Progenitor cell of endocrine pancreas (in vitro differentiated cells): Measurements from ENCODE around the gene ZBTB34. TPM values are rescaled to one million over a fixed set of nuclear protein-coding genes. Genes with fewer than 3 reads are reported as not detected.

Experiments used
- DNase-seq: peaks from one replicate; pipeline ENCODE4 v3.0.0; 2021; ENCODE audit warnings: low spot score; ENCODE audit not compliant: unreplicated experiment
- H3K27ac Mint-ChIP-seq: 2 replicates; pipeline ENCODE4 v1.8.0; 2021; ENCODE audit warnings: mild to moderate bottlenecking, moderate library complexity, mixed read lengths
- H3K27me3 Mint-ChIP-seq: 2 replicates; pipeline ENCODE4 v1.8.0; 2021; ENCODE audit warnings: mixed read lengths
- H3K36me3 Mint-ChIP-seq: 2 replicates; pipeline ENCODE4 v1.8.0; 2022; ENCODE audit warnings: mixed read lengths; ENCODE audit not compliant: insufficient read depth
- H3K4me1 Mint-ChIP-seq: 2 replicates; pipeline ENCODE4 v1.8.0; 2021; ENCODE audit warnings: low read depth, mixed read lengths
- H3K4me3 Mint-ChIP-seq: 2 replicates; pipeline ENCODE4 v1.8.0; 2021; ENCODE audit warnings: low read depth, mild to moderate bottlenecking, moderate library complexity, mixed read lengths
- H3K9me3 Mint-ChIP-seq: 2 replicates; pipeline ENCODE4 v1.8.0; 2021; ENCODE audit warnings: low read depth, mixed read lengths
- CTCF ChIP-seq: fragments of 200-600 bp; sonication (generic); IDR thresholded peaks from one replicate; pipeline ENCODE4 v1.5.0; 2021; ENCODE audit warnings: antibody characterized with exemption, mild to moderate bottlenecking; ENCODE audit not compliant: unreplicated experiment
- total RNA-seq: library from RNA; stranded (reverse); gene quantifications from 2 replicates; pipeline ENCODE4 v1.2.1, GENCODE V29; 2021

ZBTB34 gene
- total RNA-seq, 1 donor from 2014 or later = 21.5 TPM

- Mint-ChIP-seq H3K4me1 (no peaks in the 10 kb centered on the region), H3K27me3 (no peaks in the 10 kb centered on the region), H3K9me3 (no peaks in the 10 kb centered on the region), H3K36me3 (no peaks in the 10 kb centered on the region), H3K27ac (no peak overlapping the region), H3K4me3 (no peak overlapping the region)
- no peak for DNase-seq
- TF ChIP-seq CTCF = peak; percentile 42
Measured at GRCh38 chr9:126893079-126893478, 32.6 kb downstream of the ZBTB34 start.

- no peaks in the 10 kb centered on the region for H3K36me3 Mint-ChIP-seq
- no peak for DNase-seq
- H3K4me3 Mint-ChIP-seq = no peak overlapping the region
- no peak overlapping the region for H3K27ac Mint-ChIP-seq
- no peaks in the 10 kb centered on the region for H3K9me3 Mint-ChIP-seq
- H3K27me3 Mint-ChIP-seq = no peaks in the 10 kb centered on the region
- H3K4me1 Mint-ChIP-seq = no peaks in the 10 kb centered on the region
- TF ChIP-seq CTCF = no peak
Measured at GRCh38 chr9:126894052-126894603, 33.7 kb downstream of the ZBTB34 start.

GRCh38 chr9:126902210-126902609, 41.8 kb downstream of the ZBTB34 start:
- TF ChIP-seq CTCF = no peak
- no peak overlapping the region for H3K27ac Mint-ChIP-seq
- H3K4me1 Mint-ChIP-seq = peaks cover 10% of the 10 kb centered on the region
- H3K4me3 Mint-ChIP-seq = no peak overlapping the region
- H3K27me3 Mint-ChIP-seq = peaks cover 2% of the 10 kb centered on the region
- no peak for DNase-seq
- H3K9me3 Mint-ChIP-seq = peaks cover 4% of the 10 kb centered on the region
- peaks cover 1% of the 10 kb centered on the region for H3K36me3 Mint-ChIP-seq

- TF ChIP-seq CTCF = no peak
- H3K4me1 Mint-ChIP-seq = peaks cover 10% of the 10 kb centered on the region
- peaks cover 4% of the 10 kb centered on the region for H3K9me3 Mint-ChIP-seq
- no peak overlapping the region for H3K4me3 Mint-ChIP-seq
- H3K27ac Mint-ChIP-seq = no peak overlapping the region
- peaks cover 1% of the 10 kb centered on the region for H3K36me3 Mint-ChIP-seq
- H3K27me3 Mint-ChIP-seq = peaks cover 18% of the 10 kb centered on the region
- no peak for DNase-seq
Measured at GRCh38 chr9:126904586-126904985, 44.1 kb downstream of the ZBTB34 start.

GRCh38 chr9:126906091-126906490, 45.7 kb downstream of the ZBTB34 start:
- H3K36me3 Mint-ChIP-seq = peaks cover under 1% of the 10 kb centered on the region
- H3K4me1 Mint-ChIP-seq = peaks cover 10% of the 10 kb centered on the region
- H3K27ac Mint-ChIP-seq = no peak overlapping the region
- H3K9me3 Mint-ChIP-seq = peaks cover 3% of the 10 kb centered on the region
- peaks cover 22% of the 10 kb centered on the region for H3K27me3 Mint-ChIP-seq
- DNase-seq = no peak
- TF ChIP-seq CTCF = no peak
- no peak overlapping the region for H3K4me3 Mint-ChIP-seq
